Measurements from ENCODE around the gene ZBTB44. TPM values are rescaled to one million over a fixed set of nuclear protein-coding genes. Genes with fewer than 3 reads are reported as not detected.

ZBTB44 gene
- total RNA-seq, 6 donors from 2014 or later = 40.3 to 91.7 (median 51.2) TPM

GRCh38 chr11:130192845-130193267 lies 121.9 kb downstream of the ZBTB44 start:
- Histone ChIP-seq H3K4me3 (no peak overlapping the region), H3K9me3 (no peaks in the 10 kb centered on the region), H3K27me3 (no peaks in the 10 kb centered on the region), H3K4me1 (no peaks in the 10 kb centered on the region), H3K36me3 (peaks cover 0 to 31% (median 21%) of the 10 kb centered on the region in 4 donors), H3K27ac (no peak overlapping the region)
- ATAC-seq (ENCODE audit: low FRiP score in 2 of 2) (no peak), DNase-seq (peak in 1 of 2 donors; percentile 81)
- WGBS, 2 donors = 60 to 75% methylated on average over 4 of the region's 4 CpGs
- TF ChIP-seq POLR2A (IDR thresholded peaks at IDR 0.05) = no peak
- no peak for TF ChIP-seq EP300 (IDR thresholded peaks at IDR 0.05)
- TF ChIP-seq POLR2AphosphoS5 (IDR thresholded peaks at IDR 0.05) = no peak
- no peak for TF ChIP-seq CTCF (IDR thresholded peaks at IDR 0.05)

- no peak for ATAC-seq (ENCODE audit: low FRiP score in 2 of 2)
- 88% methylated on average over 14 of the region's 14 CpGs for whole genome bisulfite sequencing, 2 donors
- Histone ChIP-seq H3K36me3 (peaks cover 0 to 22% (median 12%) of the 10 kb centered on the region in 4 donors), H3K9me3 (no peaks in the 10 kb centered on the region), H3K4me1 (no peaks in the 10 kb centered on the region), H3K27ac (no peak overlapping the region), H3K4me3 (no peak overlapping the region), H3K27me3 (no peaks in the 10 kb centered on the region)
- TF ChIP-seq POLR2AphosphoS5 (IDR thresholded peaks at IDR 0.05) = no peak
- no peak for TF ChIP-seq CTCF (IDR thresholded peaks at IDR 0.05)
- no peak for TF ChIP-seq EP300 (IDR thresholded peaks at IDR 0.05)
- no peak for TF ChIP-seq POLR2A (IDR thresholded peaks at IDR 0.05)
- DNase-seq = no peak
These were observed 122.8 kb downstream of the ZBTB44 start for GRCh38 chr11:130191896-130192295.

GRCh38 chr11:130190371-130190881 lies 124.3 kb downstream of the ZBTB44 start:
- no peaks in the 10 kb centered on the region for H3K27me3 ChIP-seq
- ATAC-seq (ENCODE audit: low FRiP score in 2 of 2) = no peak
- 91 to 93% methylated on average over 19 to 24 of the region's 29 CpGs for WGBS, 2 donors
- DNase-seq = no peak
- H3K27ac ChIP-seq = peak overlapping the region in 2 of 4 donors; percentile 31 to 43
- no peak overlapping the region for H3K4me3 ChIP-seq
- TF ChIP-seq CTCF (IDR thresholded peaks at IDR 0.05) = no peak
- no peak for TF ChIP-seq POLR2A (IDR thresholded peaks at IDR 0.05)
- TF ChIP-seq EP300 (IDR thresholded peaks at IDR 0.05) = no peak
- no peak for TF ChIP-seq POLR2AphosphoS5 (IDR thresholded peaks at IDR 0.05)
- peaks cover 0 to 15% (median 6%) of the 10 kb centered on the region in 4 donors for H3K36me3 ChIP-seq
- H3K4me1 ChIP-seq = no peaks in the 10 kb centered on the region
- no peaks in the 10 kb centered on the region for H3K9me3 ChIP-seq

- DNase-seq = peak in 1 of 2 donors; percentile 82
- Histone ChIP-seq H3K27me3 (no peaks in the 10 kb centered on the region), H3K36me3 (peaks cover 0 to 12% (median 6%) of the 10 kb centered on the region in 4 donors), H3K4me1 (no peaks in the 10 kb centered on the region), H3K27ac (peak overlapping the region in 2 of 4 donors; percentile 31 to 43), H3K9me3 (no peaks in the 10 kb centered on the region), H3K4me3 (no peak overlapping the region)
- 76 to 85% methylated on average over 19 to 32 of the region's 32 CpGs for WGBS, 2 donors
- peak in 1 of 2 donors; percentile 49 for ATAC-seq (ENCODE audit: low FRiP score in 2 of 2)
- TF ChIP-seq POLR2A (IDR thresholded peaks at IDR 0.05) (no peak), CTCF (IDR thresholded peaks at IDR 0.05) (no peak), EP300 (IDR thresholded peaks at IDR 0.05) (no peak), POLR2AphosphoS5 (IDR thresholded peaks at IDR 0.05) (no peak)
These were observed 125.1 kb downstream of the ZBTB44 start for GRCh38 chr11:130189492-130190210.
